SK-N-SH treated with all-trans-retinoic acid at 6 μM for 48 hours (cell line): ENCODE data around the gene SC5D.

Experiments
- ATAC-seq: fragments of 200-7000 bp; cut with Tn5 transposase; 3 replicates; pipeline ENCODE4 v1.9.1; 2020; ENCODE audit warnings: mild to moderate bottlenecking, moderate library complexity
- ARNTL ChIP-seq: fragments of 450-650 bp; formaldehyde crosslinking; IDR thresholded peaks from 2 replicates; pipeline ENCODE4 v1.5.0; 2020; ENCODE audit warnings: low read depth, mild to moderate bottlenecking, moderate library complexity, borderline replicate concordance
- CSDC2 ChIP-seq: fragments of 250-450 bp; sonication (Bioruptor Pico); IDR thresholded peaks from 2 replicates; pipeline ENCODE4 v1.5.0; 2020; ENCODE audit warnings: mild to moderate bottlenecking, moderate library complexity
- CSRNP3 ChIP-seq: fragments of 250-450 bp; sonication (Bioruptor Pico); IDR thresholded peaks from 2 replicates; pipeline ENCODE4 v1.5.1; 2021; ENCODE audit warnings: mild to moderate bottlenecking, moderate library complexity
- ESRRG ChIP-seq: fragments of 250-450 bp; sonication (Bioruptor Pico); IDR thresholded peaks from 2 replicates; pipeline ENCODE4 v1.6.1; 2021; ENCODE audit warnings: mild to moderate bottlenecking
- ISL1 ChIP-seq: fragments of 250-450 bp; sonication (Bioruptor Pico); IDR thresholded peaks from 2 replicates; pipeline ENCODE4 v2.1.2; 2022; ENCODE audit warnings: mild to moderate bottlenecking, moderate library complexity
- OSR1 ChIP-seq: fragments of 250-450 bp; sonication (Bioruptor Pico); IDR thresholded peaks from 2 replicates; pipeline ENCODE4 v1.8.0; 2022; ENCODE audit warnings: moderate library complexity, mild to moderate bottlenecking, inconsistent platforms
- PPARA ChIP-seq: fragments of 250-450 bp; sonication (Bioruptor Pico); IDR thresholded peaks from 2 replicates; pipeline ENCODE4 v1.5.0; 2020; ENCODE audit warnings: mild to moderate bottlenecking, borderline replicate concordance
- SNAI2 ChIP-seq: fragments of 250-450 bp; sonication (Bioruptor Pico); IDR thresholded peaks from 2 replicates; pipeline ENCODE4 v1.5.0; 2020; ENCODE audit warnings: mild to moderate bottlenecking, moderate library complexity
- TCF4 ChIP-seq: fragments of 250-450 bp; sonication (Bioruptor Pico); IDR thresholded peaks from 2 replicates; pipeline ENCODE4 v1.8.0; 2021; ENCODE audit warnings: mild to moderate bottlenecking, moderate library complexity, borderline replicate concordance
- TOX ChIP-seq: fragments of 250-450 bp; sonication (Bioruptor Pico); IDR thresholded peaks from 2 replicates; pipeline ENCODE4 v1.8.0; 2021; ENCODE audit warnings: mild to moderate bottlenecking, moderate library complexity, borderline replicate concordance
- ZC3H10 ChIP-seq: fragments of 250-450 bp; sonication (Bioruptor Pico); IDR thresholded peaks from 2 replicates; pipeline ENCODE4 v1.5.1; 2021; ENCODE audit warnings: mild to moderate bottlenecking, moderate library complexity
- ZFP3 ChIP-seq: fragments of 250-450 bp; sonication (Bioruptor Pico); IDR thresholded peaks from 2 replicates; pipeline ENCODE4 v1.5.0; 2020; ENCODE audit warnings: mild to moderate bottlenecking, moderate library complexity
- ZFP30 ChIP-seq: fragments of 450-650 bp; formaldehyde crosslinking; IDR thresholded peaks from 2 replicates; pipeline ENCODE4 v1.5.0; 2022; ENCODE audit warnings: mild to moderate bottlenecking, moderate library complexity
- ZNF70 ChIP-seq: fragments of 450-650 bp; formaldehyde crosslinking; IDR thresholded peaks from 2 replicates; pipeline ENCODE4 v1.5.0; 2020; ENCODE audit warnings: mild to moderate bottlenecking, moderate library complexity
- ZNF8 ChIP-seq: fragments of 450-650 bp; formaldehyde crosslinking; IDR thresholded peaks from 2 replicates; pipeline ENCODE4 v1.5.0; 2020; ENCODE audit warnings: mild to moderate bottlenecking, moderate library complexity
- TF ChIP-seq, protein P1 (sequence below): fragments of 250-450 bp; sonication (Bioruptor Pico); IDR thresholded peaks from 2 replicates; pipeline ENCODE4 v1.5.1; 2020; ENCODE audit warnings: low read depth, mild to moderate bottlenecking, moderate library complexity
- TF ChIP-seq, protein P2 (sequence below): fragments of 250-450 bp; sonication (Bioruptor Pico); IDR thresholded peaks from 2 replicates; pipeline ENCODE4 v1.8.0; 2021; ENCODE audit warnings: low read depth, mild to moderate bottlenecking, moderate library complexity, borderline replicate concordance

The SC5D gene

GRCh38 chr11:121300972-121301699 is 8.6 kb downstream of the SC5D start:
- TF ChIP-seq, protein P1, sequence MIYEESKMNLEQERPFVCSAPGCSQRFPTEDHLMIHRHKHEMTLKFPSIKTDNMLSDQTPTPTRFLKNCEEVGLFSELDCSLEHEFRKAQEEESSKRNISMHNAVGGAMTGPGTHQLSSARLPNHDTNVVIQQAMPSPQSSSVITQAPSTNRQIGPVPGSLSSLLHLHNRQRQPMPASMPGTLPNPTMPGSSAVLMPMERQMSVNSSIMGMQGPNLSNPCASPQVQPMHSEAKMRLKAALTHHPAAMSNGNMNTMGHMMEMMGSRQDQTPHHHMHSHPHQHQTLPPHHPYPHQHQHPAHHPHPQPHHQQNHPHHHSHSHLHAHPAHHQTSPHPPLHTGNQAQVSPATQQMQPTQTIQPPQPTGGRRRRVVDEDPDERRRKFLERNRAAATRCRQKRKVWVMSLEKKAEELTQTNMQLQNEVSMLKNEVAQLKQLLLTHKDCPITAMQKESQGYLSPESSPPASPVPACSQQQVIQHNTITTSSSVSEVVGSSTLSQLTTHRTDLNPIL (CRISPR knock-in tag): no peak
- no peak for TF ChIP-seq CSDC2
- TF ChIP-seq TCF4: no peak
- no peak for TF ChIP-seq ZFP3
- TF ChIP-seq ARNTL (CRISPR knock-in tag): no peak
- no peak for TF ChIP-seq ESRRG (CRISPR knock-in tag)
- no peak for TF ChIP-seq PPARA
- TF ChIP-seq, protein P2, sequence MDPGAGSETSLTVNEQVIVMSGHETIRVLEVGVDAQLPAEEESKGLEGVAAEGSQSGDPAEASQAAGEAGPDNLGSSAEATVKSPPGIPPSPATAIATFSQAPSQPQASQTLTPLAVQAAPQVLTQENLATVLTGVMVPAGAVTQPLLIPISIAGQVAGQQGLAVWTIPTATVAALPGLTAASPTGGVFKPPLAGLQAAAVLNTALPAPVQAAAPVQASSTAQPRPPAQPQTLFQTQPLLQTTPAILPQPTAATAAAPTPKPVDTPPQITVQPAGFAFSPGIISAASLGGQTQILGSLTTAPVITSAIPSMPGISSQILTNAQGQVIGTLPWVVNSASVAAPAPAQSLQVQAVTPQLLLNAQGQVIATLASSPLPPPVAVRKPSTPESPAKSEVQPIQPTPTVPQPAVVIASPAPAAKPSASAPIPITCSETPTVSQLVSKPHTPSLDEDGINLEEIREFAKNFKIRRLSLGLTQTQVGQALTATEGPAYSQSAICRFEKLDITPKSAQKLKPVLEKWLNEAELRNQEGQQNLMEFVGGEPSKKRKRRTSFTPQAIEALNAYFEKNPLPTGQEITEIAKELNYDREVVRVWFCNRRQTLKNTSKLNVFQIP (CRISPR knock-in tag): no peak
- no peak for TF ChIP-seq CSRNP3 (CRISPR knock-in tag)
- ATAC-seq: no peak

- no peak for ATAC-seq
- TF ChIP-seq OSR1 (CRISPR knock-in tag) (no peak), CSDC2 (no peak), TCF4 (no peak), ZNF70 (CRISPR knock-in tag) (no peak), PPARA (no peak), CSRNP3 (CRISPR knock-in tag) (no peak), ZC3H10 (CRISPR knock-in tag) (no peak), ZFP30 (no peak), ARNTL (CRISPR knock-in tag) (no peak), ISL1 (no peak)
Measured at GRCh38 chr11:121304759-121305158, 12.2 kb downstream of the SC5D start.

DNA sequence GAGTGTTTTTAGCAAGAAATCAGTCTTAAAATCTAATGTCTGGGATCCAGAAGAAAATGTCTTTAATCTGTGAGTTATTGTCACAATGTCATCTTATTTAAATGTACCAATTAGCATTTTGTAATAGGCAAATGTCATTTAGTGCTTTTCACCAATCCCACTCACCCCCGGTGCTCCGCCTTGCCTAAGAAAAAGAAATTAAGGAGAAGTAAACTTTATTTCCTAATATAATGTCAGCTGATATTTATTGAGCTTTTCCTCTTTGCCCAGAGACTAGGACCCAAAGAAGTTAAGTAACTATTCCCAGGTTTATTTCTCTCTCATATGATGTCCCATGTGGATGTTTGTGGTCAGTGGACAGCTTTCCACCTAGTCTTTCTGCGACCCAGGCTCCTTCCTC is 16.2 kb downstream of the SC5D start:
- no peak for ATAC-seq
- TF ChIP-seq, protein P2 (CRISPR knock-in tag): no peak
- no peak for TF ChIP-seq ZFP30
- TF ChIP-seq, protein P1 (CRISPR knock-in tag): no peak
- no peak for TF ChIP-seq SNAI2 (CRISPR knock-in tag)
- TF ChIP-seq ZFP3: no peak
- TF ChIP-seq CSRNP3 (CRISPR knock-in tag): no peak
- no peak for TF ChIP-seq TOX (CRISPR knock-in tag)
- TF ChIP-seq OSR1 (CRISPR knock-in tag): no peak
- TF ChIP-seq ZNF70 (CRISPR knock-in tag): no peak
- TF ChIP-seq ZNF8 (CRISPR knock-in tag): no peak
